HG03139 (cell line): Measurements from ENCODE around the gene IL13RA2.

ENCODE experiments used
- ATAC-seq: cut with Tn5 transposase; IDR thresholded peaks from one replicate; pipeline ENCODE4 v1.9.1; 2021; ENCODE audit not compliant: unreplicated experiment

Gene IL13RA2

DNA sequence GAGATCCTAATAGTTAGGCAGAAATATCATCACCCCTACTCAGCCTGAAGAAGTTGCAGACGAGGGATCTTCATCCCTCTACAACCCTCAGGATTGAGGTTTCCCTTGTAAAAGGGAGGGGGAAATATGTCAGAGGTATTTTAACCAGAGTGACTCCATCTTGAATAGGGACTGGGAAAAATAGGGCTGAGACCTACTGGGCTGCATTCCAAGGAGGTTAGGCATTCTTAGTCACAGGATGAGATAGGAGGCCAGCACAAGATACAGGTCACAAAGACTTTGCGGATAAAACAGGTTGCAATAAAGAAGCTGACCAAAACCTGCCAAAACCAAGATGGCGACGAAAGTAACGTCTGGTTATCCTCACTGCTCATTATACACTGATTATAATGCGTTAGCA is 17.5 kb downstream of the IL13RA2 start:
- ATAC-seq = no peak

DNA sequence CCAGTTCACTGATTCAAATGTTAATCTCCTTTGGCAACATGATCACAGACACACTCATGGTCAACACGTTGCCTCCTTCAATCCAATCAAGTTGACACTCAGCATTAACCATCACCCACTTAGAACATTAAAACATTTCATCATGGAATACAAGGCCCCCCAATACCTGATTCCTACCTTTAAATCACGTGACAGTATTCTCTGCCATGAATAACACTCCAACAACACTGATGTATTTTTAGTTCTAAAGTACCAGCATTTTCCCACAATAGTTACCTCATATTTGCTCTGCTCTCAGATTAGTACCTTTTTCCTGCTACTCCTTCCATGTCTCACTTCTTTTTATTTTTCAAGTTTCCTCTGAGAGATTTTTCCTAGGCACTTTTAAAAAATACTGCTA is 19.6 kb downstream of the IL13RA2 start:
- ATAC-seq = no peak

DNA sequence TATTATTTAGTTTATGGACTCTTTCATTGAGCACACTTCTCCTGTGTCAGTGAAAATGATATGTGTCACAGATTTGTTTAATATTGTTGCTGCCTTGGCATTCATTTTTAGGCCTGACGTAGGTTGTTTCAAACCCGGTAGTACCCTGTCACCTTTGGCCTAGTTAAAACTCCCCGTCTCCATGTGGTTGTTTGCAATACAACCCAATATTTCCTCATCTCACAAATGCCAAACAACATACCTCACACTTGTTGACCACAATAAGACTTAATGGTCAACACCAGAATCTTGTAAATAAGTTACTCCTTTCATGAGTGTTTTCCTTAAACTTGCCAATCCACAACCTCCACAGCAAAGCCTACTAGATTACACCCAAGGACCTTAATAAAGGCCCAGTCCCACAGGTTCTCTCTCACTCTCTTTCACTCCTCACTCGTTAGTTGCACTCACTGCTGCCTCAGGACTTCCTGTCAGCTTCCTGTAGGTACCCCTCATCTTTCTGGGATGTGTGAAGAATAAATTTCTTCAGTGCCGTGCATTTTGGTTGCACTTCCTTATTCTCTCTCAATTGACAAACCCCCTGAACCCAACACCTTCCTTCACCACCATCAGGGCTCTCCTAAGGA is 31.3 kb downstream of the IL13RA2 start:
- no peak for ATAC-seq

DNA sequence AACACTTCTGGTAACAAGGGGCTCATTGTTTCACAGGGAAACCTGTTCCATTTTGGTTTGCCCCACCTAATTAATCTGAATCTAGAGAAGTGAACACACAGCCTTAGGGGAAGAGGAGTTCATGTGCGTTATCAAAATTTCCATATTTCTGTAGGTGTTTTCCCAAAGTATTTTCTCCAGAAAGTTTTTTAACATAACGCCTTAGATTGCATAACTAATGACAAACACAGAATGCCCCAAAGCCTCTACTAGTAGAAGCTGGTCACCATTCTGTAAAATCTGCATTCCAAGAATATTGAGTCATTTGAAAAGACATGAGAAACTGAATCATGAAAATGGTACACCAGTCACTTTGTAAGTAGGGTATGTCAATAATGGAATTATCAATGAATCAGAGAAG is 41.1 kb downstream of the IL13RA2 start:
- no peak for ATAC-seq

DNA sequence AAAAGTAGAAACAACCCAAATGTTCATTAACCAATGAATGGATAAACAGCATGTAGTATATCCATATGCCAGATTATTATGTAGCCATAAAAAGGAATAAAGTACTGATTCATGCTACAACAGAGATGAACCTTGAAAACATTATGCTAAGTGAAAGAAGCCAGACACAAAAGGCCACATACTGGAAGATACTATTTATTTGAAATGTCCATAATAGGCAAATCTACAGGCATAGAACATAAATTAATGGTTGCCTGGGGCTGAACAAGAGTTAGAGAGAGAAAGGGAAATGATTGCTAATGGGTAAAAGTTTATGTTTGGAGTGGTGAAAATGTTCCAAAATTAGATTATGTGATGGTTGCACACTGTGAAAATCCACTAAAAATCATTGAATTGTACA is 44.4 kb downstream of the IL13RA2 start:
- ATAC-seq = no peak

DNA sequence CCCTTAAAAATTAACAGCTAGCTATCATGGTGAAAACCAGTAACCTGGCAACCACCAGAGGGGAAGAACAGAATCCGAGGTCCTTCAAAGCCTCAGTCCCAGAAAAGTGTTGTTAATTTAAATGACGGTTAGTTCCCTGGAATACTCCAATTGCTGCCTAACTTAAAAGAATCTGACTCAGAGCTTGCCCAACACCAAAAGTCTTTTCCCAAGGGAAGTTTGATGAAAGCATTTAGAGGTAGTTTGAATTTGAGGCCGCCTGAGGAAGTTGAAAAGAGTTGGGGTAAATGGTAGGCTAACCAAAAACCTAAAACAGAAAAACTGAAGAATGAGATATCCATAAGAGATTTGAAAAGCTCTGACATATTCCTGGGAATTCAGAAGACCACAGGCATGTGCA is 46.6 kb downstream of the IL13RA2 start:
- no peak for ATAC-seq

DNA sequence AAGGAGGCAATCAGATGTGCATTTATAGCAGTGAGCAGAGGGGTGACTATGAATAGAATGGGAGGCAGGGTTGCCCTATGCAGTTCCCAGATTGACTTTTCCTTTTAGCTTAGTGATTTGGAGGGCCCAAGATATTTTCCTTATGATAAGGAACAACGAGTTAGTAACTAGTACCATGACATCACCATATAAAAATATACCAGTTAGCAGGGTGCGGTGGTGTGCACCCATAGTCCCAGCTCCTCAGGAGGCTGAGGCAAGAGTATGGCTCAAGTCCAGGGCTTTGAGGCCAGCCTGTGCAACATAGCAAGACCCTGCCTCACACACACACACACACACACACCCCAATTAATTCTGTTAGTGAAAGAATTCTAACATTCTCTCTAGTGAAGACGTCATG is 53.0 kb downstream of the IL13RA2 start:
- ATAC-seq = no peak

DNA sequence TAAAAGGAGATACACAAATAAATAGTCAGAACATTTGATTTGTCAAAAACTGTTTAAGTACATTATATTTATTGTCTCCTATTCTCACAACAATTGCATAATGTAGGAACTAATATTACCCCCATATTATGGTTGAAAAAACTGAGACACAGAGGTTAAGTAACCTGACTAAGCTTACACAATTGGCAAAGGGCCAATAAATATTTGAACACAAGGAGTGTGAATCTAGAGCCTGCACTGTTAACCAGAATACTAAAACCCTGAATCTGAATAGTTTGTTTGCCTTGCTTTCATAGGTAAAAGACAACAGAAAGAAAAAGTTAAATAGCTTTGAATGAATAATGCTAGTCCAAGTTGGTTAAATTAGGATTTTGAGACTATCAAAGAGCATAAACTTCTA is 55.2 kb downstream of the IL13RA2 start:
- ATAC-seq = no peak

DNA sequence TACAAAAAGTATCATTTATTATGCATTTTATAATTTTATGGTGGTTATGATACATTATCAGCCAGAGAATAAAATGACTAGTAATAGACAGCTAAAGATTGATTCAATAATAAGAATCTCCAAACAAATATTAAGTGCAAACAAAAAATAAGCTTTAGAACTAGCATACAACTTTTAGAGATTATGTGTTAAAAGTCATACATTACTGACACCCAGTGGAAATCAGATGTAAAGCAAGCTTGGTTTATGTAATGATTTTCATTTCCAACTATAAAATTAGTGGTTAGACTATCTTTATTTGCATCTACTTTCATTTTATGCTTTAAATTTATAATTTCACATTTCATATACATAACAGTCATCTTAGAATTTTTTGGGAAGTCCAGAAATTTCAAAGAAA is 57.7 kb downstream of the IL13RA2 start:
- no peak for ATAC-seq
